Measurements from ENCODE around the gene NFIA. TPM values are rescaled to one million over a fixed set of nuclear protein-coding genes. Genes with fewer than 3 reads are reported as not detected.

The NFIA gene
- total and polyA plus RNA-seq, 7 experiments from 2014 or later: 1.0 to 8.6 (median 5.9) TPM

DNA sequence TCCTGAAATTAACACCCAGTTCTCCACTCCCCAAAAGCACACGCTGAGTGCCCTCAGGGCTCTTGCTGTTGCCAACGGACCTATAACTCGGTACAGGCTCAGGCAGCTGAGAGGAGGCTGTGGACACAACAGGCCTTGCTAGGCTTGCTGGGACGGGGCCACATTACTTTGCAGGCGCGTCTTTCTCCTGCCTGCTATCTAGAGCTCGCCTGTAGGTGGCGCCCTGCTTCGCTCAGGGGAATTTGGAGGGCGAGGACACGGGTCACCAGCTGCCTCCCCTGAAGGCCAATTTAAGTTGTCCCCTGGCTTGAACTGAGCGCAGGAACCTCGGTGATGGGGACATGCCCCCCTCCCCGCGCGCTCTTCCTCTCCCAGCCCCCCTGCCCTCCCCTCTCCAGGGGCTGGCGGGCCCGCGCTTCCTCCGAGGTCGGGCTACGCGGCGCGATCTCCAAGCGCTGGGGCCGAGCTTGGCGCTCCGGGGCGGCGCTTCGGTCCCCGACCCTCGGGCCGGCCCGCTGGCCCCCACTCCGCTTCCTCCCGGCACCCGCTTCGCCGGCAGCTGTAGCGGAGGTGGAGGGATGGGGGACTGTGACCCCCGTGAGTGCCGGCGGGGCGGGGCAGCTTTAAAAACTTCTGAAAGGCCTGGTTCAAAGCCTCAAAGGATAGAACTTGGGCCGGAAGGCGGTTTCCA, 32.4 kb upstream of the NFIA start:
- ChIA-PET CTCF (interaction anchor here (0.6 to 4.2 kb wide), 24 partner anchors 10 to 1049 kb away, joined by 3 to 29 read pairs (median 5); no protein-coding TSS in a partner anchor), POLR2A (interaction anchor here (0.5 to 3.1 kb wide), 4 partner anchors 24 to 1393 kb away, joined by 3 to 32 read pairs (median 6); partner anchors contain the start of gene NFIA)
- Histone ChIP-seq H3K4me3 (ENCODE audit: low read length) (peak overlapping the region; percentile 64), H3K27me3 (ENCODE audit: control insufficient read depth in 2 of 2, insufficient read depth in 2 of 2, low read length in 2 of 2) (peaks cover 4 to 6% of the 10 kb centered on the region in 2 donors), H3K9me3 (ENCODE audit: control insufficient read depth in 2 of 3, low read length in 3 of 3) (no peaks in the 10 kb centered on the region), H3K4me1 (ENCODE audit: control insufficient read depth in 2 of 2, insufficient read depth in 2 of 2, low read length in 2 of 2) (peaks cover 10 to 15% of the 10 kb centered on the region in 2 donors), H3K36me3 (ENCODE audit: control insufficient read depth in 2 of 3, insufficient read depth in 3 of 3, low read length in 3 of 3) (no peaks in the 10 kb centered on the region), H3K27ac (ENCODE audit: low read depth, low read length) (no peak overlapping the region)
- peaks cover 17 to 37% (median 26%) of the 10 kb centered on the region in 7 donors for H3K4me1 Mint-ChIP-seq
- peaks cover 39 to 61% (median 45%) of the 10 kb centered on the region in 5 donors for H3K27me3 Mint-ChIP-seq
- peak; percentile 69 to 93 (median 84) for DNase-seq
- H3K4me3 Mint-ChIP-seq: peak overlapping the region; percentile 69 to 88 (median 80)
- H3K36me3 Mint-ChIP-seq: peaks cover 0 to 4% (median 0%) of the 10 kb centered on the region in 5 donors
- intact Hi-C loops (cut with micrococcal nuclease): loop anchor here (1.0 to 10.0 kb wide), 15 partner anchors 8 to 802 kb away; no protein-coding TSS in a partner anchor
- peak overlapping the region in 1 of 9 donors; percentile 38 for H3K27ac Mint-ChIP-seq
- H3K9me3 Mint-ChIP-seq: peaks cover 0 to 1% (median 0%) of the 10 kb centered on the region in 11 donors
- ATAC-seq: peak; percentile 95

DNA sequence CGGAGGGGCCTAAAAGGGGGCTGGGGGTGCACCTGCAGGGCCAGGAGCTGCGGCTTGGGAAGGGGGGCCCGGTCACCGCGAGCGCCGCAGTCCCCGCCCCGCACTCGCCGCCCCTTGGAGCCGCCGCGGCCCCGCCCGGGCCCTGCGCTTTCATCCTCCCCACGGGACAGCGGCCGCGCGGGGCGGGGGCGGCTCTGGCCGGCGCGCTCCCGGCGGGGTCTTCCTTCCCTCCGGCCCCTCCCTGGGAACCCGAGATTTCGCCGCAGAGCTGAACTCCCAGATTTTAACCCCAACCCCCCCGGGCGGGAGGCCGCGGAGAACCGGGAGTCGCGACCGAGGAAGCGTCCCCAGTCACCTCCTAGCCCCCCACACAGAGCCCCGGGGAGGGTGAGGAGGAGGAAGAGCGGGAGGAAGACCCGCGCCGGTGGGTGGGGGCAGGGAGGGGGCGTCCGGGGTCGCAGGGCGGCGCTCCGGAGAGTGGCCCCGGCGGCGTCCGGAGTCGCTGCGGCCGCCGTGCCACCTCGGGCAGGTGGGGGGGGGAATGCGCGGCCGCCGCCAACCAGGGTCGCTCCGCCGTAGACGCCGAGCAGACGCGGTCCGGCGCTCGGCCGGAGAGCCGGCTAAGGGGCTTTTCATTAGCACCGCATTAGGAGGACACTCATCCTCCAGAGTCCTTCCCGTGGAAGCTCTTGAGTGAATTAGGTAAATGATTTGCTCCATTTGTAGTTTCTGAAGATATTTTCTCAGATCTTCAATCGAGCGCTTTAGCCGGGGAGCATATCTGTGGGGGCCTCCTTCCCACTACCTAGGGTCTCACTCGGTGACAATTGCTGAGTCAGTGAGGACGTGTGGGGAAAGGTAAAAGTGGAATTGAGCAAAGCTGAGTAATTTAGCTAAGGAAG, 31.6 kb upstream of the NFIA start:
- no peaks in the 10 kb centered on the region for H3K9me3 ChIP-seq (ENCODE audit: control insufficient read depth in 2 of 3, low read length in 3 of 3)
- Mint-ChIP-seq H3K27me3 (peaks cover 45 to 61% (median 49%) of the 10 kb centered on the region in 5 donors), H3K9me3 (peaks cover 0 to 1% (median 0%) of the 10 kb centered on the region in 11 donors), H3K27ac (peak overlapping the region in 1 of 9 donors; percentile 25), H3K4me3 (peak overlapping the region; percentile 69 to 88 (median 82)), H3K4me1 (peaks cover 17 to 37% (median 26%) of the 10 kb centered on the region in 7 donors), H3K36me3 (peaks cover 0 to 4% (median 0%) of the 10 kb centered on the region in 5 donors)
- ATAC-seq (peak; percentile 28), DNase-seq (peak in 2 of 9 donors; percentile 5 to 41)
- H3K4me1 ChIP-seq (ENCODE audit: control insufficient read depth in 2 of 2, insufficient read depth in 2 of 2, low read length in 2 of 2): peaks cover 10 to 15% of the 10 kb centered on the region in 2 donors
- H3K27ac ChIP-seq (ENCODE audit: low read depth, low read length): no peak overlapping the region
- intact Hi-C loops (cut with micrococcal nuclease): loop anchor here (1.0 to 10.0 kb wide), 15 partner anchors 8 to 802 kb away; no protein-coding TSS in a partner anchor
- ChIA-PET CTCF (interaction anchor here (0.6 to 4.2 kb wide), 22 partner anchors 9 to 1191 kb away, joined by 3 to 29 read pairs (median 5); no protein-coding TSS in a partner anchor), POLR2A (interaction anchor here (0.5 to 3.1 kb wide), 4 partner anchors 23 to 1392 kb away, joined by 3 to 32 read pairs (median 6); partner anchors contain the start of gene NFIA)
- H3K27me3 ChIP-seq (ENCODE audit: control insufficient read depth in 2 of 2, insufficient read depth in 2 of 2, low read length in 2 of 2): peaks cover 4 to 6% of the 10 kb centered on the region in 2 donors
- H3K36me3 ChIP-seq (ENCODE audit: control insufficient read depth in 2 of 3, insufficient read depth in 3 of 3, low read length in 3 of 3): no peaks in the 10 kb centered on the region
- peak overlapping the region; percentile 64 for H3K4me3 ChIP-seq (ENCODE audit: low read length)

DNA sequence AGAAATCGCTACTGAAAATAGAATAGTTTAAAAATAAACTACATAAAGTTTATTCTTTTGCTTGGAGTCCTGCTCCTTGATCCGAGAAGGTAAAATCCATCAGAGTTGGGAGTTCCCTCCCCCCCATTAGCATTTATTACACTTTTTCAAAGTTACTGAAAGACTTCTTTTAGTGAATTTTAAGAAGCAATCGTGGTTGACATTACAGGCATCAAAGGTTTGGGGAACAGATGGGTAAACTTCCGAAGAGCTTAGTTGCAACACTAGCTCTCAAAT, 31.0 kb upstream of the NFIA start:
- peaks cover 4 to 12% of the 10 kb centered on the region in 2 donors for H3K27me3 ChIP-seq (ENCODE audit: control insufficient read depth in 2 of 2, insufficient read depth in 2 of 2, low read length in 2 of 2)
- peaks cover 0 to 4% (median 0%) of the 10 kb centered on the region in 5 donors for H3K36me3 Mint-ChIP-seq
- intact Hi-C loops (cut with micrococcal nuclease): loop anchor here (2.0 to 10.0 kb wide), 7 partner anchors 163 to 801 kb away; no protein-coding TSS in a partner anchor
- H3K9me3 Mint-ChIP-seq: peaks cover 0 to 1% (median 0%) of the 10 kb centered on the region in 11 donors
- no peak overlapping the region for H3K27ac ChIP-seq (ENCODE audit: low read depth, low read length)
- H3K4me1 ChIP-seq (ENCODE audit: control insufficient read depth in 2 of 2, insufficient read depth in 2 of 2, low read length in 2 of 2): peaks cover 10 to 15% of the 10 kb centered on the region in 2 donors
- peaks cover 46 to 62% (median 55%) of the 10 kb centered on the region in 5 donors for H3K27me3 Mint-ChIP-seq
- POLR2A ChIA-PET: interaction anchor here (2.3 to 3.1 kb wide), 2 partner anchors 26 to 31 kb away, joined by 9 to 32 read pairs; partner anchors contain the start of gene NFIA
- peaks cover 17 to 38% (median 29%) of the 10 kb centered on the region in 7 donors for H3K4me1 Mint-ChIP-seq
- ATAC-seq (no peak), DNase-seq (no peak)
- peak overlapping the region; percentile 67 to 86 (median 79) for H3K4me3 Mint-ChIP-seq
- H3K9me3 ChIP-seq (ENCODE audit: control insufficient read depth in 2 of 3, low read length in 3 of 3): no peaks in the 10 kb centered on the region
- CTCF ChIA-PET: interaction anchor here (0.6 to 4.2 kb wide), 6 partner anchors 18 to 1653 kb away, joined by 3 to 29 read pairs (median 3); no protein-coding TSS in a partner anchor
- H3K27ac Mint-ChIP-seq: no peak overlapping the region
- H3K4me3 ChIP-seq (ENCODE audit: low read length): no peak overlapping the region
- H3K36me3 ChIP-seq (ENCODE audit: control insufficient read depth in 2 of 3, insufficient read depth in 3 of 3, low read length in 3 of 3): no peaks in the 10 kb centered on the region

DNA sequence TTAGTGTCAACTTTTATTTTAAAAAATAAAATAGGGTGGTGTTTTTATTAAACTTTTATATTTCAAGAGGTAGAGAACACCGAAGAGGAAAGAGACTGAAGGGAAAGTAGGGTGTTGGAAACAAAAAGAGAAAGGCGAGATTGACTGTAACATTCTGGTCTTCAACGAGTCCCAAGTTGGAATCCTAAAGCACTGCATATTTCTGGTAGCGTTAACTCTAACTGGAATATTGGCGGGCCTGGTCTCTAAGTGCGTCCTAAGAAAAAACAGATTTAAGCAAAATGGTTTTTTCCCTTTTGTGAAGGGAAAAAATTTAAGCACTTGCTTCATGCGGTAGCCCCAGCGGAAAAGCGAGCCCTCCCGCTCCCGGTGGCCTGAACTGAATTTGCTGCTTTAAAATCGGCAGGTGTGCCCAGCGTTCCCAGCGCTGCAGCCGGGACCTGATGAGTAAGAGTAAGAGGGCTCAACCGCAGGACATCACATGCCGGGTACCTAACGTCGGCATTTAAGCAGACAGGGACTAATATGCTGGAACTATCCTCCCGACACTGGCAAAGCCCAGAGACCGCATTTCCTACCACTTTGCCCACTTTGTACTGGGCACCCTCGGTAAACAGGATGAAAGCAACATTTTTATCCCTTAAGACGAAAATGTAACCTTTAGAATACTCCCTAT, 30.5 kb upstream of the NFIA start:
- ATAC-seq (no peak), DNase-seq (no peak)
- H3K4me3 ChIP-seq (ENCODE audit: low read length): no peak overlapping the region
- ChIA-PET CTCF (interaction anchor here (0.6 to 4.2 kb wide), 6 partner anchors 18 to 1653 kb away, joined by 3 to 29 read pairs (median 3); no protein-coding TSS in a partner anchor), POLR2A (interaction anchor here (1.3 to 3.1 kb wide), 3 partner anchors 25 to 30 kb away, joined by 4 to 32 read pairs (median 9); partner anchors contain the start of gene NFIA)
- intact Hi-C loops (cut with micrococcal nuclease): loop anchor here (1.0 to 10.0 kb wide), 8 partner anchors 163 to 800 kb away; no protein-coding TSS in a partner anchor
- H3K27ac Mint-ChIP-seq: no peak overlapping the region
- no peak overlapping the region for H3K27ac ChIP-seq (ENCODE audit: low read depth, low read length)
- H3K9me3 ChIP-seq (ENCODE audit: control insufficient read depth in 2 of 3, low read length in 3 of 3): no peaks in the 10 kb centered on the region
- peaks cover 4 to 13% of the 10 kb centered on the region in 2 donors for H3K27me3 ChIP-seq (ENCODE audit: control insufficient read depth in 2 of 2, insufficient read depth in 2 of 2, low read length in 2 of 2)
- peaks cover 48 to 63% (median 57%) of the 10 kb centered on the region in 5 donors for H3K27me3 Mint-ChIP-seq
- H3K9me3 Mint-ChIP-seq: peaks cover 0 to 1% (median 0%) of the 10 kb centered on the region in 11 donors
- H3K36me3 Mint-ChIP-seq: peaks cover 0 to 4% (median 0%) of the 10 kb centered on the region in 5 donors
- H3K4me1 Mint-ChIP-seq: peaks cover 17 to 43% (median 33%) of the 10 kb centered on the region in 7 donors
- H3K4me3 Mint-ChIP-seq: peak overlapping the region; percentile 3 to 84 (median 22)
- no peaks in the 10 kb centered on the region for H3K36me3 ChIP-seq (ENCODE audit: control insufficient read depth in 2 of 3, insufficient read depth in 3 of 3, low read length in 3 of 3)
- H3K4me1 ChIP-seq (ENCODE audit: control insufficient read depth in 2 of 2, insufficient read depth in 2 of 2, low read length in 2 of 2): peaks cover 10 to 18% of the 10 kb centered on the region in 2 donors

DNA sequence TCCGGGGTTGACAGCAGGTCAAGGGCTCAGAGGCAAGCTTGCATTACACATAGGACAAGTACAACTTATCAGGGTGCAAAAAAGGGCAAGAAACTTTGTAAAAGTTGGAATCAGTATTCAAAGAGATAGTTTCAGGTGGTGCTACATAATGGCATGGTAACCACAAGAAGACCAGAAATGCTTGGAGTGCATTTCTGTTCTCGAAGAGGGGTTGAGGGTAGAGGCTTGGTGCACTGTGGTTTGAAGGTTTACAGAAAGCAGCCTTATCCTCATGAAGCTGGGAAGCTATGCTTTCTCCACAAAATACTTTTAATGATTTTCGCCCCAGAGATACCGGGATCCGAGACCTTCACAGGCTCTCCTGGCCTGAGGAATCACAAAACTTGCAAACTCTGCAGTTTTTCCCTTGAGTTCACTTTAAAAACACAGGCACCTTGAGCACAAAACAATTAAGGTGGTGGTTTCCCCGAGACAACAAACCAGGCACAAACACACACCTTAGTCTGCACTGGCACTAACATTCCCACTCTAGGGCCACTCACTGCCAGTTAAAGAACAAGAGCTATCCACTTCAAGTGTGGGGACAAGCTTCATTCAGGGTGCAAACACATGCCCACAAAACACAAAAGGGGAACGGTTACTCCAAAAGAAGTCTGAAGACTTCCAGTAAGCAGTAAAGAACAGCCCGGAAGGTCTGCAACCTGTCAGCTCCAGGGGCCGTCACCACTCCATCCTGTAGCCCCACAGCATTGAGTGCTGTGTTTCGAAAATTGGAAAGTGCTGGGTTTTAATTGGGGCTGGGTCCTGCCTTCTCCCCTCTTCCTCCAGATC, 29.8 kb upstream of the NFIA start:
- peaks cover 0 to 4% (median 0%) of the 10 kb centered on the region in 5 donors for H3K36me3 Mint-ChIP-seq
- H3K9me3 Mint-ChIP-seq: peaks cover 0 to 1% (median 0%) of the 10 kb centered on the region in 11 donors
- ChIA-PET POLR2A (interaction anchor here (1.0 to 1.3 kb wide), 2 partner anchors 14 to 26 kb away, joined by 3 to 4 read pairs; no protein-coding TSS in a partner anchor), CTCF (interaction anchor here (4.2 kb wide), 1 partner anchor 25 kb away, joined by 29 read pairs; no protein-coding TSS in a partner anchor)
- intact Hi-C loops (cut with micrococcal nuclease): loop anchor here in 1 of 2 donors (1.0 to 10.0 kb wide), 8 partner anchors 25 to 800 kb away; no protein-coding TSS in a partner anchor
- H3K27ac Mint-ChIP-seq: no peak overlapping the region
- H3K36me3 ChIP-seq (ENCODE audit: control insufficient read depth in 2 of 3, insufficient read depth in 3 of 3, low read length in 3 of 3): no peaks in the 10 kb centered on the region
- no peak overlapping the region for H3K27ac ChIP-seq (ENCODE audit: low read depth, low read length)
- DNase-seq (peak in 3 of 9 donors; percentile 7 to 18 (median 16)), ATAC-seq (no peak)
- H3K9me3 ChIP-seq (ENCODE audit: control insufficient read depth in 2 of 3, low read length in 3 of 3): no peaks in the 10 kb centered on the region
- peaks cover 10 to 19% of the 10 kb centered on the region in 2 donors for H3K4me1 ChIP-seq (ENCODE audit: control insufficient read depth in 2 of 2, insufficient read depth in 2 of 2, low read length in 2 of 2)
- peak overlapping the region; percentile 76 to 90 (median 78) for H3K4me3 Mint-ChIP-seq
- H3K27me3 ChIP-seq (ENCODE audit: control insufficient read depth in 2 of 2, insufficient read depth in 2 of 2, low read length in 2 of 2): peaks cover 4 to 13% of the 10 kb centered on the region in 2 donors
- peaks cover 18 to 47% (median 36%) of the 10 kb centered on the region in 7 donors for H3K4me1 Mint-ChIP-seq
- peak overlapping the region; percentile 36 for H3K4me3 ChIP-seq (ENCODE audit: low read length)
- peaks cover 52 to 65% (median 55%) of the 10 kb centered on the region in 5 donors for H3K27me3 Mint-ChIP-seq

Measured in naive thymus-derived CD4-positive, alpha-beta T cell (primary cell).